GM12891 (cell line): ENCODE measurements around the gene SLC30A5. TPM values are rescaled to one million over a fixed set of nuclear protein-coding genes. Genes with fewer than 3 reads are reported as not detected.
"Not testable (repeated sequence)": the region's sequence is repeated elsewhere in the genome, so short reads cannot be mapped to it uniquely, and the experiment has no call there.

Source experiments
- DNase-seq: peaks from one replicate; pipeline ENCODE4 v3.0.0; 2011; ENCODE audit warnings: low spot score; ENCODE audit not compliant: insufficient read length
- FAIRE-seq: peaks from 2 replicates; lab custom pipeline; 2011; peaks lifted over from hg19 to GRCh38; lab: Jason Lieb, UNC
- PAX5 ChIP-seq: IDR thresholded peaks from 2 replicates; pipeline ENCODE4 v1.6.1; 2011; ENCODE audit warnings: low read length, moderate library complexity, mild to moderate bottlenecking; ENCODE audit not compliant: insufficient read depth, severe bottlenecking
- POLR2A ChIP-seq: IDR thresholded peaks from 2 replicates; pipeline ENCODE4 v1.6.1; 2011; ENCODE audit warnings: low read depth, low read length, control low read depth
- POLR2AphosphoS5 ChIP-seq: IDR thresholded peaks from 2 replicates; pipeline ENCODE4 v1.6.1; 2011; ENCODE audit warnings: low read depth, low read length, control low read depth
- POU2F2 ChIP-seq: IDR thresholded peaks from 2 replicates; pipeline ENCODE4 v1.6.1; 2011; ENCODE audit warnings: low read depth, mild to moderate bottlenecking, control low read depth, low read length, moderate library complexity
- SPI1 ChIP-seq: IDR thresholded peaks from 2 replicates; pipeline ENCODE4 v1.6.1; 2011; ENCODE audit warnings: low read depth, low read length, control low read depth
- TAF1 ChIP-seq: IDR thresholded peaks from 2 replicates; pipeline ENCODE4 v1.6.1; 2011; ENCODE audit warnings: low read depth, low read length, control low read depth
- polyA plus RNA-seq: library from polyadenylated mRNA; unstranded; fragments of >200 nt; gene quantifications from one replicate; pipeline ENCODE4 v1.2.1, GENCODE V29; 2012; ENCODE audit warnings: low read depth, missing spikeins, inconsistent platforms; ENCODE audit not compliant: missing spikeins

The SLC30A5 gene
- 13.6 TPM for polyA plus RNA-seq

DNA sequence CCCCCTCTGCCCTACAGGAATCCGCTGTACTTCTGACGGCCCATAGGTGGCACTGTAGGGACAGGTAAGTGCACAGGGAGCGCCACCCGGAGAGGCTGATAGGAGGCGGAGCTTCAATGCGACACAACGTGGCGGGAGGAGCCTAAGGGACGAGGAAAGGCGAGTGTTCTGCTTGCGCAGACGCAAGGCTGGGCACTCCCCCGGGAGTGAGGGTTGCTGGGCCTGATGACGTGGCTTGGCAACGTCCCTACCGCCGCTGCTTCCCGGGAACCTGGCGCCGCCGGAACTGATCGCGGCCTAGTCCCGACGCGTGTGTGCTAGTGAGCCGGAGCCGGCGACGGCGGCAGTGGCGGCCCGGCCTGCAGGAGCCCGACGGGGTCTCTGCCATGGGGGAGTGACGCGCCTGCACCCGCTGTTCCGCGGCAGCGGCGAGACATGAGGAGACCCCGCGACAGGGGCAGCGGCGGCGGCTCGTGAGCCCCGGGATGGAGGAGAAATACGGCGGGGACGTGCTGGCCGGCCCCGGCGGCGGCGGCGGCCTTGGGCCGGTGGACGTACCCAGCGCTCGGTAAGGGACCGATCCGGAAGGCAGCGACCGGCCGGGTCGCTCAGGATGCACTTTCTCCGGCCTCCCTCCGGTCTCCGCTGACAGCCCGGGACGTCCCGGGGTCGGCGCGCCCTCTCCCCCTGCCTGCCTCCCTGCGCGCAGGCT lies at the start of gene SLC30A5:
TSS of gene SLC30A5 (plus strand) at position 244 of the 712 bp plus-strand sequence. CDS start at position 486, 242 bp downstream.
- FAIRE-seq (peak; percentile 100), DNase-seq (peak; percentile 86)
- TF ChIP-seq PAX5 (no peak), POU2F2 (0 out of 2 replicates have a peak, but pooled peaks have one; percentile 5), POLR2AphosphoS5 (peak; percentile 80), POLR2A (peak; percentile 86), TAF1 (0 out of 2 replicates have a peak, but pooled peaks have one; percentile 59), SPI1 (no peak)

DNA sequence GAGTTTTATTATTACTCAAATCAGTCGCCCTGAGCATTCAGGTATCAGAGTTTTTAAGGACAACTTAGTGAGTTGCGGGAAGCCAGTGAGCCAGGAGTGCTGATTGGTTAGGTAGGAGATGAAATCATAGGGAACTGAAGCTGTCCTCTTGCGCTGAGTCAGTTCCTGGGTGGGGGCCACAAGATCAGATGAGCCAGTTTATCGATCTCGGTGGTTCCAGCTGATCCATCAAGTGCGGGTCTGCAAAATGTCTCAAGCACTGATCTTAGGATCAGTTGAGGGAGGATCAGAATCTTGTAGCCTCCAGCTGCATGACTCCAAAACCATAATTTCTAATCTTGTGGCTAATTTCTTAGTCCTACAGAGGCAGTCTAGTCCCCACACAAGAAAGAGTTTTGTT lies 48.6 kb upstream of the SLC30A5 start:
- not testable (repeated sequence) for DNase-seq, FAIRE-seq

DNA sequence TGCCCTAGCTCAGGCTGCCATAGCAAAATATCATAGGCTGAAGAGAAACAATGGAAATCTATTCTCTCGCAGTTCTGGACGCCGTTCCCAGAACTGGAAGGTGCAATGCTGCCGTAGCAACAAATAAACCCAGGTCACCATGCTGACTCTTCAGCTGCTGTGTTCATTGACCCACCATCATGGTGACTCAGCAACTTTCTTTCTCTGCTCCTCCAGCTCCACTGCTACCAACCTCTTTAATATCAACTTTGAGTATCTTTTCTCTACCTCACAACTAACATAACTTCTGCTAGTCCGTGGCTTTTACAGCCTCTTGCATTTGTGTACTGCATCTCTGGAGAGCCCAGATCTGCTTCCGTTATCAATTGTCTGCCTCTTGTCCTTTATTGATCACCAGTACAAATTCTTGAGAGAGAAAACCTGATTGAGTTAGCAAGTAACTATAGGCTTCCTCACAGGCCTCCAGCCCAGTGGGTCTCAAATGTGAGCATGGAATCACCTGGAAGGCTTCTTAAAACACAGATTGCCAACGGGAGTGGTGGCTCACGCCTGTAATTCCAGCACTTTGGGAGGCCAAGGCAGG lies 47.3 kb upstream of the SLC30A5 start:
- DNase-seq (no peak), FAIRE-seq (peak; percentile 28)
- TF ChIP-seq SPI1 (no peak), POLR2AphosphoS5 (no peak), TAF1 (no peak)

DNA sequence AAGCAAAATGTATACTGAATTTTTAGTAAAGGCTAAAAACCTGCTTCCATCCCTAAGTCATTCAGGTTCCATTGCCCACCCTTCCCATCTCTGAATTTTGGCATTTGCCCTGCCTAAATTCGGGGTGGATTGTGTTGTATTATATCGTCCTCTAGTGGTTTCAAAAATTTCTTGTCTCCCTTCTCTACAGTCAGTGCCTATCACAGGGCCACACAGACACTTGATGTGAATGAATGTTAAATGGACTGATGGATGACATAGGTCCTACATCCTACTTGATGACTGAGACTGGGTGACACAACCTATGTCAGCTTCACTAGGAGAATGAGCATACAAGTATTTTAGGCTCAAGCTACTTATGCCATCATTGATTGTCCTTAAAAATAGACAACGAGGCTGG lies 45.6 kb upstream of the SLC30A5 start:
- TF ChIP-seq PAX5: no peak
- no peak for TF ChIP-seq POLR2A
- TF ChIP-seq TAF1: no peak
- TF ChIP-seq POU2F2: no peak
- TF ChIP-seq POLR2AphosphoS5: no peak
- no peak for TF ChIP-seq SPI1
- no peak for FAIRE-seq
- DNase-seq: no peak

DNA sequence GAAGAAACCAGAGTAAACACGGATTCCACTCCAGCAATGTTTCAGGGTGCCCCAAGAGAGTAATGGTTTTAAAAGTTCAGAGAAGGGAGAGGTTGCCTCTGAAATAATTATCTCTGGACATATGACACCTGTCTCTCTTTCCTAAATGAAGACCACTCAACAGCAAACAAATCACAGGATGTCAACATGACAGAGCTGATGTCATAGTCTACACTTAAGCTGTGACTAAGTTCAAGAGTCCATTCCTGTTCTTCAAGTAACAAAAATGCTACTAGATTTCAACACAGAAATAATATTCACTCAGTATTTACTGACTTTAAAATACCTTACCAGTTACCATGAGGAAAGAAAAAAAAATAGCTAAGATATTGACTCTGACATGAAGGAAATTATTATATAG lies 44.7 kb upstream of the SLC30A5 start:
- DNase-seq: no peak
- TF ChIP-seq POLR2AphosphoS5: no peak
- no peak for TF ChIP-seq POU2F2
- TF ChIP-seq PAX5: no peak
- TF ChIP-seq SPI1: no peak
- no peak for TF ChIP-seq POLR2A
- no peak for TF ChIP-seq TAF1

DNA sequence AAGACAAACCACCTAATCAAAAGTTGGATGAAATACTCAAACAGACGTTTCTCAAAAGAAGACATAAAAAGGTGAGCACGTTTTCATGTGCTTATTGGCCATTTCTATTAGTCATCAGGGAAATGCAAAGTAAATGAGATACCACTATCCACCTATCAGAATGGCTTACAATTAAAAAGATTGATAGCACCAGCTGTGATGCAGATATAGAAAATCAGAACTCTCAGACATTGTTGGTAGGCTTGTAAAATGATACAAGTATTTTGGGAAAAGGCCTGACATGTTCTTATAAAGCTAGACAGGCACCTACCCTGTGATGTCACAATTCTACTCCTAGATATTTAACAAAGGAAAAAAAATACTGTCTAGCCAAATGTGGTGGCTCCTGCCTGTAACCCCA lies 44.0 kb upstream of the SLC30A5 start:
- no peak for TF ChIP-seq POLR2A
- TF ChIP-seq SPI1: no peak
- no peak for TF ChIP-seq POU2F2
- no peak for FAIRE-seq
- DNase-seq: no peak

More for the DNA sequence above, 44.7 kb upstream of the SLC30A5 start:
- FAIRE-seq: peak; percentile 67

DNA sequence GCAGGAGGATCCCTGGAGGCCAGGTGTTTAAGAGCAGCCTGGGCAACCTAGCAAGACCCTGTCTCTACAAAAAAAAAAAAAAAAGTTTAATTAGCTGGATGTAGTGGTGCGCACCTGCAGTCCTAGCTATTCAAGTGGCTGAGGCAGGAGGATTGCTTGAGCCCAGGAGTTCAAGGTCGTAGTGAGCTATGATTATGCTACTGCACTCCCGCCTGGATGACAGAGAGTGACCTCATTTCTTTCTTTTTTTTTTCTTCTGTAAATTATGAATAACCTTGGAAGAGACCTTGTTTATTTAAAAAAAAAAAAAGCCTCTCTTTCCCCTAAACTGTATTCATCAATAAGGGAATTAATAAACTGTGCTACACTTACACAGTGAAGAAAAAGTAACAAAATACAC lies 43.6 kb upstream of the SLC30A5 start:
- FAIRE-seq: no peak
- DNase-seq: no peak
- TF ChIP-seq POLR2AphosphoS5 (no peak), PAX5 (no peak), POU2F2 (no peak), POLR2A (no peak), SPI1 (no peak), TAF1 (no peak)

DNA sequence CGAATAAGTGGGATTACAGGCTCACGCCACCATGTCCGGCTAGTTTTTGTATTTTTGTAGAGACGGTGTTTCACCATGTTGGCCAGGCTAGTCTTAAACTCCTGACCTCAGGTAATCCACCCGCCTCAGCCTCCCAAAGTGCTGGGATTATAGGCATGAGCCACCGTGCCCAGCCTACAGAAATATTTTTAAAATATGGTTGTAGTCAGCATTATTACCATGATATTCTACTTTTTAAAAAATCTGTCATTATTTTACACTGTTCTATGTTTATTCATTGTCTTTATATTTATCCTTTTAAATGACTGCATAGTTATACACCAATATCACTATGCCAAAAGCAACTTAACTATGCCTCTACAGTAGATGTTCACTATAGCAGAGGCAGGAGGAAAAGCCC lies 41.6 kb upstream of the SLC30A5 start:
- DNase-seq: no peak
- no peak for TF ChIP-seq POU2F2
- TF ChIP-seq POLR2A: no peak
- TF ChIP-seq PAX5: no peak
- TF ChIP-seq TAF1: no peak
- TF ChIP-seq SPI1: no peak
- no peak for TF ChIP-seq POLR2AphosphoS5
- no peak for FAIRE-seq

DNA sequence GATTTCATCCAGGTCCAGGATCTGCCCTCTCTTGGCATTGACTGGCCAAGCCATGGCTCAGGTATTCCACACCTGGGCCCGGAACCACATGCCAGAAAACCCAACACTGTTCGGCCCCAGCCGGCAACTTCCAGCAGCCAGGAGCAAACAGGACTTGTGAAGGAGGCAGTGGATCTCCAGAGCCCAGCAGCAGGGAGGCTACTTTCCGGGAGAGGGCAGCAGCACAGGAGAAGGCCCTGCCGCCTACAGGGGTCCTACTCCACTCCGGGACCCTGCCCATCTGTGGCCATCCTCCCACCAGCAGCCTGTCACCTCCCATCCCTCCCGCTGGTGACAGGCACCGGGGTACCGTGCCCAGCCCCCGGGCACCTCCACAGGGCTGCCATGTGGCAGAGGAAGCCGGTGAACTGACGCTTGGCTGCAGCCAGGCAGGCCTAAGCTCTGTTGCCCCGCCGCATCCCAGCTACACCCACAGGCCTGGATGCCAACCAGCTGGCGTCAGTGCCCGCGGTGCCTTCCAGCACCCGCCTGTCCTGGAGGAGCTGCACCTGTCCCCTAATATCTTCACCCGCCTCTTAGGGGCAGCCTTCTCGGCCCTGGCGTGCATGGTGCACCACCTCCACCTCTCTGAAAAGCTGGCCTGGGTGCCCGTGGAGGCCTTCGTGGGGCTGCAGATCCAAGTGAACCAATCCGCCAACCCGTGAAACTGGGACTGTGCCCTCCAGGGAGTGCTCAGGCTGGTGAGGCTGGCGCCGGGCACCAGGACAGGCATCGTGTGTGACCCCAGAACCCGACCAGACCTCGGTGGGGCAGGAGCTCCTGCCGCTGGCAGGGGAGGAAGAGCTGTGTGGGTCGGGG lies 18.9 kb upstream of the SLC30A5 start:
- DNase-seq (no peak), FAIRE-seq (no peak)
- TF ChIP-seq POLR2AphosphoS5 (no peak), PAX5 (no peak), TAF1 (no peak), POU2F2 (no peak), SPI1 (no peak), POLR2A (no peak)
